ENCODE measurements around the gene AK5.

The AK5 gene

DNA sequence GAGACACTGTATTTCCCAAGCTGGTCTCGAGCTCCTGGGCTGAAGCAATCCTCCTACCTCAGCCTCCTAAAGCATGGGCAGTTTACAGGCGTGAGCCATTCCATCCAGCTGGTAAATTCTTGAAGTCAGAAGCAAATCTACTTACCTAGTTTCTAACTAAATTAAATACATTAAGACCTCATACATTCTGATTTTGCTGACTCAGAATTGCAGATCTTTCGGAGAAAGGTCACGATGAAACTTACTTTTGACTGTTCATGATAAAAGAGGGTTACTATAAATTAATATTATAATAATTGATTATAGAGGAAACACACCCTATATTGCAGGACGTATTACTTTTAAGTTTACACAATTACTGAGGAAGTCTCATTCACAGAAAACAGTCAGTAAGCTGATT, 268.3 kb downstream of the AK5 start:
- DNase-seq = no peak

DNA sequence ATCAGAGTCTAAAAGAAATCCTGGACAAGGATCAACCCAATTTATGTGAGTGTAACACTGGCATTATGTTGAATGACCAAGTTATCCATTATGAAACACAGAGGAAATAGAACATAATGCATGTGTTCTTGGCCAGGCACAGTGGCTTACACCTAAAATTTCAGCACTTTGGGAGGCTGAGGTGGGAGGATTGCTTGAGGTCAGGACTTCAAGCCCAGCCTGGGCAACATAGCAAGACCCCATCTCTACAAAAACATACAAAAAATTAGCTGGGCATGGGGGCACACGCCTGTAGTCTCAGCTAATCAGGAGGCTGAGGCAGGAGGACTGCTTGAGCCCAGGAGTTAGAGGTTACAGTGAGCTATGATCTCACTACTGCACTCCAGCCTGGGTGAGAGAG, 270.8 kb downstream of the AK5 start:
- no peak for DNase-seq

DNA sequence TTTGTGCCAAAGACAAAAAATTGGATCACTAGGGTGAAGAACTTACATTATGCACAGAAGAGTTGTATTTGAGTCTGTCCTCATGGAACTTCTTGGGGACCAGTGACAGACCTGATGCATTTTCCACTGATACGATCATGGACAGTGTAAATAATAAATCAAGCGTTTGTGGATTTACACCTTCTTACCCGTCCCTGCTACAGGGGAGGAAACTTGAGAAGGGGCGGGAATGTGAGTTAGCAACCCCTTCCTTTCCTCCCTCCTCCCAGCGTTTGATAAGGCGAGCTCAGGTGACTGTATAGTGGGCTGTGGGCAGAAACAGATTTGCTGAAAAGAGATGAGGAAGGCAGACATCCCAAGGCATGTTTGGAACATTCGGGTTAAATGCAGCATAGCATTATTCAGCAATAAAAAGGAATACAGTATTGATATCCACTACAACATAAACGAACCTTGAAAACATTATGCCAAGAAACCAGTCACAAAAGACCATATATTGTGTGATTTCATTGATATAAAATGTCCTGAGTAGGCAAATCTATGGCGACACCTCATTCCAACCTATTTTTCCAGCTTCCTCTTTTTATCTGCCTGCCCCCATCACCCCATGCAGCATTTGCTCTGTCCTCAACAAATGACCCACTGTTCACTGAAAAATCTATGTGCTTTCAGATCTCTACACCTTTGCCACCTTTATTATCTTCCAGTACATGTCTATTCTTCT, 271.9 kb downstream of the AK5 start:
- no peak for DNase-seq

DNA sequence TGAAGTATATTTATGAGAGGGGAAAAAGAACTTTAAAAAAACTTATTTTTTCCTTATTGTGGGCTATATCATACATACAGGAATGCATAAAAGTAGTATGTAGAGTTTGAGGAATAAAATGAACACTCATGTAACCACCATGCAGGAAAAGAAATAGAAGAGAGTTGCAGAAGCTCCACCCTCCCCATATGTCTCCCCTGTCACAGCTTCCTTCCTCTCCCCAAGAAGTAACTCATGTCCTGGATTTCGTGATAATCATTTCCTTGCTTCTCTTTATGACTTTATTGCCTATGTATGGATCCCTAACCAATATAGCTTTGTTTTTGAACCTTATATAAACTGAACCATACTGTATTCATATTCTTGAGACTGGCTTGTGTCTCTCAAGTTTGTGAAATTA, 274.2 kb downstream of the AK5 start:
- no peak for DNase-seq

DNA sequence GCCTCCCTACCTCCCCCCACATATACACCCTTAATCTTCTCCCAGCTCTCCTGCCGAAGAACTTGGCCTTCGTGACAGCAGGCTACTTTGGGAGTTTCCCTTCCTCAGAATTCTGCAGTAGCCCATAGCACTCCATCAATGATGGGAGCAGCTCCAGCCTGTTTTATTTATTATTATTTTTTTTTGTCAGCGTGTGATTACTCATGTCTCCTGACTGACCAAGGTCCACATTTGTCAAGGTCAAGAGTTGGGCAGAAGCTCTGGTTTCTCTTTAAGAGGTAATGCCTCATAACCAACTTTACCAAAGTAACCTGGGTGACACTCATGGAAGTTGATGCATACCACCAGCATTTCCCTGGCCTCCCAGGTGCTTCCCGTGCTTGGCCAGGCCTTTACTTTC, 275.2 kb downstream of the AK5 start:
- DNase-seq = no peak

DNA sequence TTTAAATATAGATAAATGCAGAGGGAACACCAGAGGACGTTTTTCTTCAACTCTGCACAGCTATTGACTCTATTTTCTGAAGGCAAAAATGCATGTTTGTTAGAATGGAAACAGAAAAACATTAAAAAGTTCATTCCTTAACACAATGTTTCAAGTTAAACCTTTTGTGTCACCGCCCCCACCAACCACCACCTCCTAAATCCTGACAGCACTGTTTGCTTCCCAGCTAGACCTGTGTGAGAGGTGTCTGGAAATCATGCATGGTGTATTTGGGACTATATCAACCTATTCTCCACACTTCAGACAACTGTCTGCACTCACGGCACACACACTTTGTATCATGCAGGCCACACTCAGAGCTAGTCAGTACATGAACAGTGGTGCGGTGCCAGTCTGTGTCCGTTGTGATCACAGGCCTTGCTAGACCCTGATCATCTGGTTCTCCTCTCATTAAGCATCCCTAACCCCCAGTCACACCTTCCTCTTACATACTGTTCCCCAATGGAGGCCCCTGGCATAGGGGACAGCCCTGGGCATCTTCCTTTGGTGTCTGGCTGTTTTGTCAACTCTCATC, 276.9 kb downstream of the AK5 start:
- DNase-seq = no peak

DNA sequence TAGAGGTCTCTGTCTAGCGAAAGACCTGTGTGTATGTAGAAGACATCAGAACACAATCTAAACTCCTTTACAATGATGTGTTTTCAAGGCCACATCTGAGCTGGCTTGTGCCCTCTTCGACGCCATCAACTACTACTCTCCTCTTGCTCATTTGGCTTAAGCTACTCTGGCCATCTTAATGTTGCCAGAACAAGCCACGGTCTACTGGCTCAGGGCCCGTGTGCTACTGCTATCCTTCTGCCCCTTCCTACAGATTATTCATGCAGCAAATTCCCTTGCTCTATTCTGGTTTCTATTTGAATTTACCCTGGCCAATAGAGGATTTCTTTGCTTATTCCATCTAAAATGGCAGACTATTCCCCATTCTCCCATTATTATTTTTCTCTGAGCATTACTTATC, 278.9 kb downstream of the AK5 start:
- DNase-seq = no peak

DNA sequence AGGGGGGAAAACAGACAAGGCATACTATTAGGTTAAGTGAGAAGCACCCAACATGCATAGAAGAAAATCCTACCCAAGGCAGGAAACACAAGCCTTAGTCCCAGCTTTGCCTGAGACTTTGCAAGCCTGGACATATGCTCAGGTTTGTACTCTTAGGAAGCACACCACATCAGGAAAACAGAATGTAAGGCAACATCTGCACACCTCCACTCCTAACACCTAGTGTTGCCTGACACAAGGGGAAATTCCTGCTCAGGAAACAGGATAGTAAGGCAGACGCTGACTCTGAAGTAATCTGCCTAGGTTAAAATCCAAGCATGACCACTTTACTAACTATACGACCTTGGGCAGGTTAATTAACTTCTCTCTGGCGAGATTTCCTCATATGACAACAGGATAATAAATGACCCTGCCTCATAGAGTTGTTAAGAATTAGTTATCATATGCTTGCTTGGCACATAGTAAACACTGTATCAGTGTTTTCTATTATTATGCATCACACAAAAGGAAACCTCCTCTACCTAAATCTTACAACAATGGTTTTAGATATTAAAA, 280.9 kb downstream of the AK5 start:
- no peak for DNase-seq

DNA sequence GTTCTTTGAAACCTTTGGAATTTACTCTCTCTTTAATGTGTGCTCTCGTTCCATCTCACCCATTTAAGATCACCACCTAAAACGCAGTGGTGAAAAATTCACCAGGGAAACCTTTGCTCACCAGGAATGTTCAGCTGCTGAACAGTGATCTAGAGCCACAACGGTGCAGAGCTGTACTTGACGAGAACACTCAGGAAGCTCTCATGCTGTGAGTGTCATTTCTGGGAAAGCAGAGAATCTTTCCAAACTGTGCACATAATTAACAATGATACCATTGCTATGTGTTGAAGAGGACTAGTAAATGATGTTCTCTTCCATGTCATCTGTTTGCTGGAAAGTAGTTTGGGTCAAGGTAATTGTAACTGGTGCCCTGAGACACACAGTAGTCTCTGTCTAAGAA, 283.5 kb downstream of the AK5 start:
- DNase-seq = no peak

DNA sequence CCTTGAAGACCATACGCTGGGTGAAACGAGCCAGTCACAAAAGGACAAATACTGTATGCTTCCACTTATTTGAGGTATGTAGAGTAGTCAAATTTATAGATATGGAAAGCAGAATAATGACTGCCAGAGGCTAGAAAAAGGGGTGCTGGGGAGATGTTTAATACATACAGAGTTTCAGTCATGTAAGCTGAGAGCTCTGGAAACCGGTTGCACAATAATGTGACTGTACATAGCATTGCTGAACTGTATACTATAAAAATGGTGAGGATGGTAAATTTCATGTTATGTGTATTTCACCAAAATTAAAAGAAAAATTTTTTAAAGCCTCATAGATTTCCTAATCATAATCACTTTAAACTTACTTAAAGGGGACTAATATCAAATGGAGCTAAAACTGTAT, 289.8 kb downstream of the AK5 start:
- DNase-seq = no peak

DNA sequence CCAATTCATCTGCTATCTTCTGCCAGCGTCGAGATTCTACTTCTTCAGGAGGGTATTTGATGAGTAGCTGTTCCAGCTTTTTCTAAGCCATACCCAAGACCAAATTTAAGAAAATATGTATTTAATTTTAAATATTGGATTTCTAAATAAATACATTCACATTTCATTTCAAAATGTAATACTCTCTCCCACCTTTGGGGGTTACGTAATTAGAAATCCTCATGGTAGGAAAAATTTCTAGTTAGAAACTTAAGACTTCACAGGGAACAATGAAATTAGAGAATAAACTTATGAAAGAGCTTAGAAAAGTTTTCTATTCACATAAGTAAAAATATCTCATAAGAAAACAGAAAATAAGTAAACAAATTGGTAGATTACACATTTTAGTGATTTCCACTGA, 297.7 kb downstream of the AK5 start:
- DNase-seq = no peak

DNA sequence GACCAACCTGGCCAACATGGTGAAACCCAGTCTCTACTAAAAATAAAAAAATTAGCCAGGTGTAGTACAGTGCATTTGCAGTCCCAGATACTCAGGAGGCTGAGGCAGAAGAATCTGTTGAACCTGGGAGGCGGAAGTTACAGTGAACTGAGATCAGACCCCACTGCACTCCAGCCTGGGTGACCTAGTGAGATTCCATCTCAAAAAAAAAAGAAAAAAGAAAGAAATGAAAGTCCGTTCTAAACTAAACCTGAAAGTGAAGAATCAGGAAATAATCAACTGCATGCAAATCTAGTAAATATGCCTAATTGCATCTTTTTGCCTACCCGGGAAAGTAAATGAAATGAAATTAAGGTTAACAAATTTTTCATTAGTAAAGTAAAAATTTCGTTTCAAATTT, 301.1 kb downstream of the AK5 start:
- no peak for DNase-seq

DNA sequence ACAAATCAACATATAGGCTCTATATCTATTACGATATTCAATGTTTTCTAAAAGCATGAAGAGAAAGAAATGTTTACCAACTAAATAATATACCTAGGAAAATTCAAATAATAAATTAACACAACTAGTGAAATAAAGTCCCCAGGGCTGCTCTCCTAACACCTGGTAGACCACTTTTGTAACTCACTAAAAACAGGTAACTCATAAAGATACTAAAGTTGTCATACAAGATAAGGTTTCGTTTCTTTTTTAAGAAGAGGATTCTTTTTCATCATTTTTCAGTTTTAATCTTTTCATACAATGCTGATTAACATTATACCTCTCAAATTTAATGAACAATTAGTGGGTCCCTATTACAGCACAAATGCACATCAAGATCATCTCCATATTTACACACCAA, 301.7 kb downstream of the AK5 start:
- no peak for DNase-seq

DNA sequence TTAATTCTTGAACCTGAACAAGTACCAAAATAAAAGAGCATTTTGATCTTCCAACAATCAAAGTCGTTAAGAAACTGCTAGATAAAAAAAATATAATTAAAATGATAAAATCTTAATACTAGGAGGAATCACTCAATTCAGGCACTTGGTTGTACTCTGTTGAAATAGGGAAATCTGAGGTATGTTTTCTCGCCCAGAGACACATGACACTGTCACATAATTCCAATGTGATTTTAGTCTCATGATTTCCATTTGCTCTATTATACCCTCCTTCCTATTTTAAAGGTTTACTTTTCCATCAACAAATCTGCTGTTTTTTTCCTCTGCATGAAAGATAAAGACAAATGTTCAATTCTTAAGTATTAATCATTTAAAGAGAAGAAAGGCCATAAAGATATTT, 303.1 kb downstream of the AK5 start:
- no peak for DNase-seq

DNA sequence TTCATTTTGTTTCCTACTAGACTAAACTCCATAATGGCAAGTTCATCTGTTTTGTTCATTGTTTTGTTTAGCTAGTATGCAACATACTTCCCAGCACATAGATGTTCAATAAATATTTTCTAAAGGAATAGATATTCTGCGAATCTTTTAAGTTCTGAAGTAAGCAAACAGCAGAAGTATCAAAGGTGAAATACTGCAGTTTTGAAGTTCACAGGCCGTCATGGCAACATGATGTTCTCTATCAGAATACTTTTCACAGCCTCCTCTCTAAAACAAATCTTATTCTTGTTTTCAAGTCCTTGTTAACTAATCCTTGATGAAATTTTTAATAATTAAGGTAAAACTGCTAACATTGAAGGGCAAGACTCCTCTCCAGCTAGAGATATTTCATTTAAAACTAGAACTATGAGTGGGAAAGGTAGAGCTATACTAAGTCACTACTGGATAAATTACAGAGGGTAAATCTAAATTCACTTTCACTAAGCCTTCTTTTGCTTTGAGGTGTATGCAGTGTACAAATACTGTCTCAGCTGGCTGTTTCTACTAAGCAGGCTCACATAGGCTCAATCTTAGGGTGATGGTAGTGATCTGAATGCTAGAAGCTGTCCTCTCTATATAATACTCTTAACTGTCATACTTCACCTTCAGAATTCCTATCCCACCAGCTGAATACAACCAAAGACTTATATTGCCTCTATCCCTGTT, 303.9 kb downstream of the AK5 start:
- no peak for DNase-seq

DNA sequence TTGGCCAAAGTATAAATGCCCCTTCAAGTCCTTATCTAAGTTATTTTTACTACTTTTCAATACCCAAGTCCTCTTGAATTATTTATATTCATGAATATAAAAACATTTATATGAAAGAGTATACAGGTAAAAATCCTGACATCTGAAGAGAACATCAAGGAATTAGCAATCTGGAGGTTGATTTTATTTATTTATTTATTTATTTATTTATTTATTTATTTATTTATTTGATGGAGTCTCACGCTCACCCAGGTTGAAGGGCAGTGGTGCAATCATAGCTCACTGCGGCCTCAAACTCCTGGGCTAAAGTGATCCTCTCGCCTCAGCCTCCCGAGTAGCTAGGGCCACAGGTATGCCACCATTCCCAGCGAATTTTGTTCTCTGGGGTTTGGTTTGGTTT, 307.4 kb downstream of the AK5 start:
- DNase-seq = no peak

DNA sequence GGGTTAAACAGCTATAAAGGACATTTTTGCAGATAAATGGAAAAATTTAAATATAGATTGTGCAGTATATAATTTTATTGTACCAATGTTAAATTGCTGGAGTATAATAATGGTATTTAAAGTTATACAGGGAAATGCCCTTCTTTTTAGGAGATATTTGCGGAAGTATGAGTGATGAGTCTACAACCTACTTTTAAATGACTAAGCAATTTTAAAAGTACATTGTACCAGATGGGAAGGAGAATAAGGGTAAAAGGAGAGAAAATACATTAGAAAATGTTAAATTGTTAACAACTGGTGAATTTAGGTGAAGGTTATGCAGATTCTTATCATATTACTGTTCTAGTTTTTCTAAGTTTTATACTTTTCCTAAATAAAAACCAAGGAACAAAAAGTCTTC, 308.8 kb downstream of the AK5 start:
- no peak for DNase-seq

DNA sequence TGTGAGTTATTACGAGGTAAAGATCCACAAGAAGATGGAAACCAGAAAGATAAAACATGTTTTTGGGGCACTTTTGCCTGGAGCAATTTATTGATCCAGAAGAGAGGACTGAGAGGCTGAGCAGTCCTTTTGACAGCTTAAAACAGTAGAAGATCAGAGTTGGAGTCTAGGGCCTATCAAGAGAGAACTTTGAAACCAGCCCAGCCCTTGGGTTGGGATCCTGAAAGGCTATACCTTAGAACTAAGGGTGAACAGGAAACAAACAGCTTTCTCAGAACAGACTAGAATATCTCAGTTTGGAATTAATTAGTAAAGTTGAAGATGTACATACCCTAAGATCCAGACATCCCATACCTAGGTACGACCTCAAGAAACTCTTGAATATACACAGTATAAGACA, 311.1 kb downstream of the AK5 start:
- DNase-seq = no peak

DNA sequence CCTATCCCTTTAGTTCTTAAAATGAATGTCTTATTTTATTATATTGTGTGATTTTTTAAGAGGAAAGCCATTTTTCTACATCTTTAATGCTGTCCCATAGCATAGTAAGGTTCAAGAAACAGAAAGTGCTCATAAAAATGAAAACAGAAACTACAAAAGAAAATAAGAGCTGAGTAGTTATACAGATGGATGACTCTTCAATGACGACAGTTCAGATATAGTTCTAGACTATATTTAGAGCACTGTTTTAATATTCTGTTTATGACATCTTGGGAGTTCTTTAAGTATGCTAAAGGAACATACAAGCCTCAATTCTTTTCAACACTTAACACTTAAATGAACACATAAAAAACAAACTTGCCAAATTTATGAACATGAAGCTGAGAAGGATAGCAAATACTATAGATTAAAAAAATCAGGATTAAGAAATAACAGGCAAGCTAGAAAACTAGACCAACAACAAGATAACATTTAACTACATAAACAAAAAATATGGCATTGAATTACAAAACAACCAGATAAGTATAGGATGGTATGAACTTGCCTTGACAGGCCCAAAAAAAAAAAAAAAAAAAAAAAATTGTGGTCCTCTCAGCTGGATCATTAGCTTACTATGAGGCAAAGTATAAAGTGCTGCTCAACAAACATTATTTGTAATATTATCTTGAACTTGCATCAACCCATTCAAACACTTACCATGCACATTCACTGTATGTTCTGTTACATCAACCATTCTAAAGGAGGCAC, 312.7 kb downstream of the AK5 start:
- no peak for DNase-seq

DNA sequence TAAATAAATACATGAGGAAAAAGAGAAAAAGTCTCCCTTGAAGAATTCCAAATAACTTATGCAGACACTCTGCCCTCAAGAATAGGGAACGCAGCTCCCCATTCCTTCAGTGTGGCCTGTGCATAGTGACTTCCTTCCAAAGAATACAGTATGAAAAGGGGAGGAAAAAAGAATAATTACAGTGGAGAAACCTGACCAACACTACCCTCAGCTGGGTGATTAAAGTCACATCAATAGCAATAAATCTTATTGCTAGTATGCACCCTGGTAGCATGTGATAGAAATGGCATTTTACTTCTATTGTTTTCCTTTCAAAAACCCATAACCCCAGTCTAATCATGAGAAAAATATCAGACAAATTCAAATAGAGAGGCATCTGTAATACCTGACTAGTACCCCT, 315.5 kb downstream of the AK5 start:
- no peak for DNase-seq

DNA sequence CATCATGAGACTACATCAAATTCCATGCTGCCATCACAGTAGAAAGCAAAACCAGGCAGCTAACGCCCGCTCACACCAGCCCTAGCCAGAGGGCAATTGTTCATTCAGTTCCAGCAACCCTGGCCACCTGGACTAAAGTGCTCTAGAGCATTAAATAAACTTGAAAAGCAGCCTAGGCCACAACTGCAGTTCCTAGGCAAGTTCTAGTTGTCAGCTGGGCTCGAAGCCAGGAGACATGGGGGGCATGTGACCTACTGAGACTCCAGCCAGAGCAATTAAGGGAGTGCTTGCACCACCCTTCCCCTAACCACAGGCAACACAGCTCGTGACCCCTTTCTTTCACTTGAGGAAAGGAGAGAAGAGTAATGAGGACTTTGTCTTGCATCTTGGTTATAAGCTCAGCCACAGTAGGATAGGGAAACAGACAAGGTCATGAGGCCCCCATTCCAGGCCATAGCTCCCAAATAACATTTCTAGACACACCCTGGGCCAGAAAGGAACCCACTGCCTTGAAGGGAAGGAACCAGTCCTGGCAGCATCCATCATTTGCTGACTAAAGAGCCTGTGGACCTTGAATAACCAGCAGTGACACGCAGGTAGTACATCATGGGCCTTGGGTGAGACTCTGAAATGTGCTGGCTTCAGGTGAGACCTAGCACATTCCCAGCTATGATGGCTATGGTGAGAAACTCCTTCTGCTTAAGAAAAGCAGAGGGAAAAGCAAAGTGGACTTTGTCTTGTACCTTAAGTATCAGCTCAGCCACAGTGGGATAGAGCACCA, 323.6 kb downstream of the AK5 start:
- no peak for DNase-seq

DNA sequence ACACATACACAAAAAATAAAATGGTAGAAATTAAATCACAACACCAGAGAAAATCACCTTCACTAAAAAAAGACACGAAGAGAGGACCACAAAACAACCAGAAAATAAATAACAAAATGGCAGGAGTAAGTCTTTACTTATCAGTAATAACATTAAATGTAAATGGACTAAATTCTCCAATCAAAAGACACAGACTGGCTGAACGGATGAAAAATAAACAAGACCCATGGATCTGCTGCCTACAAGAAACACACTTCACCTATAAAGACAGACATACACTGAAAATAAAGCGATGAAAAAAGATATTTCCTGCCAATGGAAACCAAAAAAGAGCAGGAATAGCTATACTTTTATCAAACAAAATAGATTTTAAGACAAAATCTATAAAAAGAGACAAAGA, 327.1 kb downstream of the AK5 start:
- DNase-seq = no peak

Measured in NCI-H526 treated with DMSO at 0.1 percent for 48 hours (cell line).